ENCODE measurements around the gene BCL7A. TPM values are rescaled to one million over a fixed set of nuclear protein-coding genes. Genes with fewer than 3 reads are reported as not detected.
A peak's percentile ranks its signal among the peaks of the same experiment; 100 is the strongest.

BCL7A gene
- total and polyA plus RNA-seq, 10 of the 15 experiments (the other 5 are each of a cell fraction or from before 2014, with no cell fraction given) = 0.37 to 17.2 (median 11.7) TPM

GRCh38 chr12:122078141-122079032 lies 56.7 kb downstream of the BCL7A start, which contains the start of gene MLXIP (continued):
- TF ChIP-seq EGR1 (IDR thresholded peaks at IDR 0.05; ENCODE audit: borderline replicate concordance in 1 of 2, low read depth in 2 of 2, low read length in 2 of 2) (peak in 1 of 2 experiments; percentile 58; a peak in 1 of 3 replicates), TARDBP (IDR thresholded peaks at IDR 0.05; ENCODE audit: borderline replicate concordance) (0 out of 2 replicates have a peak, but pooled peaks have one; percentile 43), E2F8 (IDR thresholded peaks at IDR 0.05; ENCODE audit: low read depth, partially characterized antibody) (no peak), NFXL1 (IDR thresholded peaks at IDR 0.05; ENCODE audit: borderline replicate concordance) (no peak), CREM (IDR thresholded peaks at IDR 0.05; ENCODE audit: low read depth) (peak; percentile 74), NBN (IDR thresholded peaks at IDR 0.05) (peak; percentile 87), DPF2 (IDR thresholded peaks at IDR 0.05) (0 out of 2 replicates have a peak, but pooled peaks have one; percentile 50), MYB (IDR thresholded peaks at IDR 0.05; ENCODE audit: borderline replicate concordance, low read depth, low read length) (no peak), RFX5 (IDR thresholded peaks at IDR 0.05; ENCODE audit: low read depth, low read length) (peak; percentile 61; the same call in 1 of the 2 replicates), SPI1 (IDR thresholded peaks at IDR 0.05; ENCODE audit: borderline replicate concordance, insufficient read depth, low read depth, low read length) (peak; percentile 81), NRF1 (conservative IDR thresholded peaks at IDR 0.05; ENCODE audit: low read depth, low read length) (no peak), SUZ12 (IDR thresholded peaks at IDR 0.05; ENCODE audit: unreplicated experiment) (no peak), CREB1 (IDR thresholded peaks at IDR 0.05; ENCODE audit: low read depth) (peak; percentile 89), ZZZ3 (IDR thresholded peaks at IDR 0.05; ENCODE audit: control insufficient read depth, insufficient read length, low read depth) (no peak), ATF7 (IDR thresholded peaks at IDR 0.05; ENCODE audit: low read depth) (peak; percentile 61), NR2C2 (IDR thresholded peaks at IDR 0.05; ENCODE audit: borderline replicate concordance, control insufficient read depth, insufficient read length, low read depth) (no peak), CEBPB (IDR thresholded peaks at IDR 0.05; ENCODE audit: borderline replicate concordance in 1 of 2, low read depth in 2 of 2, low read length in 2 of 2) (no peak), NR2F1 (conservative IDR thresholded peaks at IDR 0.05) (0 out of 2 replicates have a peak, but pooled peaks have one; percentile 36), IRF3 (IDR thresholded peaks at IDR 0.05) (no peak), ZNF207 (IDR thresholded peaks at IDR 0.05; ENCODE audit: borderline replicate concordance) (no peak), BACH1 (IDR thresholded peaks at IDR 0.05; ENCODE audit: borderline replicate concordance) (peak; percentile 52; the same call in 1 of the 2 replicates), FOXK2 (IDR thresholded peaks at IDR 0.05) (no peak), REST (IDR thresholded peaks at IDR 0.05; ENCODE audit: low read depth, low read length) (peak; percentile 16; the same call in 1 of the 2 replicates)

Measured in GM12878 (cell line).